GM12878 (cell line): ENCODE data around the gene STK38. TPM values are rescaled to one million over a fixed set of nuclear protein-coding genes. Genes with fewer than 3 reads are reported as not detected.

Experiments
- ATAC-seq: fragments of 200-7000 bp; cut with Tn5 transposase; 3 replicates; pipeline ENCODE4 v1.9.1; 2020; ENCODE audit warnings: mild to moderate bottlenecking, moderate library complexity
- BruUV-seq: library from RNA; stranded (reverse); fragments of 400-500 nt; replicated peaks from 2 replicates; lab custom pipeline; 2021; lab: Mats Ljungman, UMichigan
- CTCF ChIA-PET: fragments of 300-600 bp; sonication (Branson Sonifier 250); formaldehyde crosslinking; extraction: SDS; loops from one replicate; lab custom pipeline; 2021; ENCODE audit warnings: inconsistent platforms; lab: Yijun Ruan, JAX
- POLR2A ChIA-PET: fragments of 350-600 bp; formaldehyde crosslinking; extraction: SDS; loops from one replicate; lab custom pipeline; 2021; ENCODE audit warnings: inconsistent platforms; lab: Charles Lee
- RAD21 ChIA-PET: fragments of 300-600 bp; sonication (Branson Sonifier 250); formaldehyde crosslinking; loops from one replicate; lab custom pipeline; 2023; ENCODE audit warnings: antibody characterized with exemption; ENCODE audit not compliant: unreplicated experiment; lab: Charles Lee
- SMC1A ChIA-PET: fragments of 300-600 bp; sonication (Branson Sonifier 250); formaldehyde crosslinking; loops from one replicate; lab custom pipeline; 2023; ENCODE audit not compliant: unreplicated experiment, uncharacterized antibody; lab: Charles Lee
- DNase-seq: peaks from one replicate; pipeline ENCODE4 v3.0.0-alpha.2; 2011; ENCODE audit warnings: low read depth, low spot score
- FAIRE-seq: peaks from 3 replicates; lab custom pipeline; 2011; peaks lifted over from hg19 to GRCh38; lab: Jason Lieb, UNC
- H2AFZ ChIP-seq: 2 replicates; pipeline ENCODE4 v1.6.0; 2011; ENCODE audit warnings: low read depth, low read length, control low read depth; ENCODE audit not compliant: control insufficient read depth
- H3K27ac ChIP-seq: 2 replicates; pipeline ENCODE4 v1.5.1; 2011; ENCODE audit warnings: control low read depth; ENCODE audit not compliant: control insufficient read depth, insufficient read depth
- H3K27me3 ChIP-seq, 2 experiments: replicated peaks in 1 of 2; 2 replicates each; pipeline versions ENCODE4 v1.6.0 to v1.6.1; 2011; ENCODE audit warnings: low read length in 1 of 2; ENCODE audit not compliant: control insufficient read depth in 2 of 2, insufficient read depth in 2 of 2
- H3K36me3 ChIP-seq, 2 experiments: 2 replicates each; pipeline ENCODE4 v1.5.1; 2011; ENCODE audit warnings: low read length in 1 of 2; ENCODE audit not compliant: control insufficient read depth in 2 of 2, insufficient read depth in 2 of 2
- H3K4me1 ChIP-seq: 2 replicates; pipeline ENCODE4 v1.6.1; 2011; ENCODE audit warnings: mild to moderate bottlenecking, low read length, moderate library complexity, mixed read lengths; ENCODE audit not compliant: control insufficient read depth, insufficient read depth
- H3K4me2 ChIP-seq: 2 replicates; pipeline ENCODE4 v1.6.0; 2011; ENCODE audit warnings: control low read depth; ENCODE audit not compliant: control insufficient read depth, insufficient read depth
- H3K4me3 ChIP-seq: fragments of 200-600 bp; sonication (generic); 2 replicates; pipeline ENCODE4 v1.5.1; 2016
- H3K79me2 ChIP-seq: 2 replicates; pipeline ENCODE4 v1.6.0; 2011; ENCODE audit warnings: low read length; ENCODE audit not compliant: control insufficient read depth, insufficient read depth
- H3K9ac ChIP-seq: 2 replicates; pipeline ENCODE4 v1.8.0; 2011; ENCODE audit warnings: low read length, control low read depth, mixed read lengths; ENCODE audit not compliant: control insufficient read depth, insufficient read depth
- H3K9me3 ChIP-seq: replicated peaks from 3 replicates; pipeline ENCODE4 v1.5.1; 2011; ENCODE audit warnings: mild to moderate bottlenecking, low read length; ENCODE audit not compliant: control insufficient read depth, insufficient read depth
- H4K20me1 ChIP-seq: 2 replicates; pipeline ENCODE4 v1.6.0; 2011; ENCODE audit not compliant: control insufficient read depth, insufficient read depth
- ATF3 ChIP-seq: IDR thresholded peaks from 2 replicates; pipeline ENCODE4 v1.6.1; 2011; ENCODE audit warnings: low read depth, mild to moderate bottlenecking, low read length, moderate library complexity, borderline replicate concordance; ENCODE audit errors: extremely low read depth
- BMI1 ChIP-seq: fragments of 450-650 bp; IDR thresholded peaks from 2 replicates; pipeline ENCODE4 v1.6.1; 2016; ENCODE audit warnings: mild to moderate bottlenecking, moderate library complexity, borderline replicate concordance
- CBX5 ChIP-seq: sonication (generic); IDR thresholded peaks from 2 replicates; pipeline ENCODE4 v1.6.1; 2016; ENCODE audit warnings: low read depth, moderate library complexity, mild to moderate bottlenecking, inconsistent platforms
- FOS ChIP-seq: IDR thresholded peaks from 3 replicates; pipeline ENCODE4 v1.6.1; 2011; ENCODE audit warnings: borderline replicate concordance; ENCODE audit not compliant: insufficient read length; ENCODE audit errors: extremely low read depth
- RFX5 ChIP-seq: IDR thresholded peaks from 2 replicates; pipeline ENCODE4 v1.6.1; 2011; ENCODE audit warnings: low read depth, low read length, improper control_type of control experiment
- SMAD5 ChIP-seq: IDR thresholded peaks from 2 replicates; pipeline ENCODE4 v1.6.1; 2016; ENCODE audit warnings: antibody characterized with exemption, low read depth
- WGBS: methylation state at CpG from one replicate; pipeline ENCODE4 v1.1.6; 2016; ENCODE audit warnings: low lambda C conversion rate; ENCODE audit not compliant: insufficient replicate concordance, insufficient coverage; ENCODE audit errors: missing lambda C conversion rate; 5-methylcytosine and 5-hydroxymethylcytosine counted together
- in situ Hi-C: fragments of 300-500 bp; cut with MboI; formaldehyde crosslinking; loops from 9 replicates; pipeline ENCODE4 v1.14.3; 2018; ENCODE audit warnings: mixed read lengths
- intact Hi-C: fragments of 100-400 bp; cut with micrococcal nuclease; formaldehyde crosslinking; loops from one replicate; pipeline ENCODE4 v1.14.2; 2022; ENCODE audit not compliant: unreplicated experiment
- polyA plus RNA-seq, 11 experiments: library from polyadenylated mRNA; depleted of rRNA in 4 of 11; unstranded in 6 of 11; stranded (reverse) in 5 of 11; fragments of >200 nt; fragmentation: Nextera tagmentation in 4 of 11; fragmentation: Illumina TruSeq in 1 of 11; extraction: Ambion mirVana in 4 of 11; extraction: Trizol in 1 of 11; gene quantifications; 1 replicate in 1 of 11; 2 replicates in 10 of 11; pipeline versions ENCODE4 v1.2.1 to v1.2.3, GENCODE V29; 2011 to 2016; ENCODE audit warnings: inconsistent platforms in 2 of 11, missing spikeins in 2 of 11, low read depth in 1 of 11
- total RNA-seq, 4 experiments: library from RNA; depleted of rRNA in 3 of 4; stranded (reverse); fragments of >200 nt in 3 of 4; fragmentation: Illumina TruSeq in 1 of 4; extraction: Trizol in 1 of 4; gene quantifications; 2 replicates each; pipeline versions ENCODE4 v1.2.1 to v1.2.3, GENCODE V29; 2013 to 2021

The STK38 gene
- total and polyA plus RNA-seq, 10 of the 15 experiments (the other 5 are each of a cell fraction or from before 2014, with no cell fraction given) = 4.1 to 18.7 (median 13.6) TPM

GRCh38 chr6:36505744-36506534 lies 41.3 kb downstream of the STK38 start:
- H2AFZ ChIP-seq = no peak overlapping the region
- 100% methylated on average over 6 of the region's 6 CpGs for WGBS
- peaks cover 5% of the 10 kb centered on the region in 2 experiments; a peak in 1 of 4 replicates for H3K36me3 ChIP-seq
- CTCF ChIA-PET = interaction anchor here (1.0 kb wide), 1 partner anchor 40 kb away, joined by 3 read pairs; no protein-coding TSS in a partner anchor
- no peaks in the 10 kb centered on the region for H4K20me1 ChIP-seq
- no peaks in the 10 kb centered on the region for H3K79me2 ChIP-seq
- no peaks in the 10 kb centered on the region for H3K4me1 ChIP-seq
- SMC1A ChIA-PET = interaction anchor here (1.2 to 1.7 kb wide), 3 partner anchors 13 to 74 kb away, joined by 3 to 6 read pairs (median 6); no protein-coding TSS in a partner anchor
- no peak overlapping the region for H3K4me2 ChIP-seq
- DNase-seq = no peak
- H3K27ac ChIP-seq = no peak overlapping the region
- H3K9ac ChIP-seq = no peak overlapping the region
- H3K9me3 ChIP-seq = no peaks in the 10 kb centered on the region
- intact Hi-C loops (no loop called here), in situ Hi-C loops (no loop called here)
- no TSS peak for BruUV-seq
- RAD21 ChIA-PET = no interaction called here
- TF ChIP-seq CBX5 (no peak), BMI1 (no peak), FOS (no peak), SMAD5 (no peak), RFX5 (no peak), ATF3 (no peak)
- no peaks in the 10 kb centered on the region for H3K27me3 ChIP-seq
- peak; percentile 23 for FAIRE-seq
- H3K4me3 ChIP-seq = no peak overlapping the region
- no peak for ATAC-seq
- POLR2A ChIA-PET = no interaction called here
